ENCODE results near the gene ENPP1.

Gene ENPP1

GRCh38 chr6:131936156-131936555 is 128.3 kb downstream of the ENPP1 start:
- Mint-ChIP-seq H3K4me3 (no peak overlapping the region), H3K4me1 (no peaks in the 10 kb centered on the region), H3K27me3 (peaks cover 8% of the 10 kb centered on the region), H3K9me3 (no peaks in the 10 kb centered on the region), H3K27ac (no peak overlapping the region), H3K36me3 (no peaks in the 10 kb centered on the region)
- CTCF ChIA-PET = interaction anchor here (0.9 kb wide), 1 partner anchor 30 kb away, joined by 3 read pairs; no protein-coding TSS in a partner anchor
- DNase-seq = no peak

DNA sequence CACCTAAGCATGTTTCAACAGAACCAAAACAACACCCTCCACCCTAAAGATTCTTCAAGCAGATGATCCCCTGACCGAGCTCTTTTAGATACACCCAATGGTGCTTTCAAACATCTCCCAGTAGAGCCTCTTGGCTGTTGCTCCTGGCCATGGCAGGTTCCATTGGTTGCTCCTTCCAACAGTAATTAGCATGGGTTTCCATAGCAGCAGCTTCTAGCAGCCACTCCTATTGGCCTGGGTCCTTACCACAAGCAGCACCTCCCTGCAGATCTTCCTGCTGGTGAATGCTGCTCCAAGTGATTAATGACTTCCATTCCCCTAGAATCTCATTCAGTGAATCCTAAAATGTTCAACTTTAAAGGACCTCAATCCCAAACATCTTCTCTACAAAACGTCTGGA is 129.4 kb downstream of the ENPP1 start:
- peaks cover 5% of the 10 kb centered on the region for H3K27me3 Mint-ChIP-seq
- no peaks in the 10 kb centered on the region for H3K4me1 Mint-ChIP-seq
- no peaks in the 10 kb centered on the region for H3K36me3 Mint-ChIP-seq
- no peak overlapping the region for H3K27ac Mint-ChIP-seq
- DNase-seq = no peak
- CTCF ChIA-PET = no interaction called here
- no peak overlapping the region for H3K4me3 Mint-ChIP-seq
- H3K9me3 Mint-ChIP-seq = no peaks in the 10 kb centered on the region

GRCh38 chr6:131937703-131938631 is 130.1 kb downstream of the ENPP1 start:
- Mint-ChIP-seq H3K27ac (no peak overlapping the region), H3K27me3 (peaks cover 5% of the 10 kb centered on the region), H3K9me3 (no peaks in the 10 kb centered on the region), H3K4me3 (no peak overlapping the region), H3K36me3 (no peaks in the 10 kb centered on the region), H3K4me1 (no peaks in the 10 kb centered on the region)
- no peak for DNase-seq
- CTCF ChIA-PET = interaction anchor here (1.1 kb wide), 1 partner anchor 11 kb away, joined by 3 read pairs; no protein-coding TSS in a partner anchor
